Ishikawa (cell line): Measurements from ENCODE around the gene ERBB2.

Experiments used
- CEBPB ChIP-seq: IDR thresholded peaks from 2 replicates; pipeline ENCODE4 v1.6.1; 2012
- CREB1 ChIP-seq: IDR thresholded peaks from 2 replicates; pipeline ENCODE4 v1.6.1; 2012; ENCODE audit warnings: low read depth
- EGR1 ChIP-seq: IDR thresholded peaks from 2 replicates; pipeline ENCODE4 v1.6.1; 2012
- EP300 ChIP-seq: IDR thresholded peaks from 2 replicates; pipeline ENCODE4 v1.6.1; 2012; ENCODE audit warnings: borderline replicate concordance
- FOXM1 ChIP-seq: IDR thresholded peaks from 2 replicates; pipeline ENCODE4 v1.6.1; 2012; ENCODE audit warnings: low read depth, borderline replicate concordance
- MAX ChIP-seq: IDR thresholded peaks from 2 replicates; pipeline ENCODE4 v1.6.1; 2012
- NFIC ChIP-seq: IDR thresholded peaks from 2 replicates; pipeline ENCODE4 v1.6.1; 2012
- RAD21 ChIP-seq: IDR thresholded peaks from 2 replicates; pipeline ENCODE4 v1.6.1; 2012; ENCODE audit warnings: low read depth
- REST ChIP-seq: IDR thresholded peaks from 2 replicates; pipeline ENCODE4 v1.6.1; 2012; ENCODE audit warnings: low read depth, mild to moderate bottlenecking
- TAF1 ChIP-seq: IDR thresholded peaks from 2 replicates; pipeline ENCODE4 v1.6.1; 2012; ENCODE audit warnings: low read depth, mild to moderate bottlenecking
- TCF12 ChIP-seq: IDR thresholded peaks from 2 replicates; pipeline ENCODE4 v1.6.1; 2012; ENCODE audit warnings: low read depth
- TEAD4 ChIP-seq: IDR thresholded peaks from 2 replicates; pipeline ENCODE4 v1.6.1; 2012
- USF1 ChIP-seq: IDR thresholded peaks from 2 replicates; pipeline ENCODE4 v1.6.1; 2012
- YY1 ChIP-seq: IDR thresholded peaks from 2 replicates; pipeline ENCODE4 v1.6.1; 2012; ENCODE audit warnings: low read depth
- ZBTB7A ChIP-seq: IDR thresholded peaks from 2 replicates; pipeline ENCODE4 v1.6.1; 2012; ENCODE audit warnings: low read depth

The ERBB2 gene

GRCh38 chr17:39765175-39765574 is 65.3 kb downstream of the ERBB2 start:
- TF ChIP-seq EP300 (no peak), EGR1 (no peak), USF1 (no peak), CEBPB (no peak), TEAD4 (no peak), ZBTB7A (no peak), NFIC (no peak), TAF1 (no peak), CREB1 (no peak), TCF12 (no peak), FOXM1 (no peak), REST (no peak), RAD21 (no peak), YY1 (no peak), MAX (no peak)

GRCh38 chr17:39765766-39766165 is 65.9 kb downstream of the ERBB2 start:
- TF ChIP-seq NFIC (no peak), MAX (no peak), TAF1 (no peak), TCF12 (no peak), FOXM1 (no peak)

GRCh38 chr17:39767147-39767546 is 67.3 kb downstream of the ERBB2 start:
- no peak for TF ChIP-seq RAD21
- TF ChIP-seq MAX: no peak
- TF ChIP-seq ZBTB7A: no peak
- no peak for TF ChIP-seq FOXM1
- TF ChIP-seq NFIC: no peak
- TF ChIP-seq EP300: no peak
- no peak for TF ChIP-seq CEBPB
- TF ChIP-seq USF1: no peak
- TF ChIP-seq REST: no peak
- TF ChIP-seq YY1: no peak
- TF ChIP-seq TCF12: no peak
- no peak for TF ChIP-seq EGR1
- no peak for TF ChIP-seq TAF1
- no peak for TF ChIP-seq TEAD4

- TF ChIP-seq ZBTB7A: no peak
- no peak for TF ChIP-seq TAF1
- TF ChIP-seq CEBPB: no peak
- TF ChIP-seq RAD21: no peak
- TF ChIP-seq EP300: no peak
- TF ChIP-seq CREB1: no peak
- TF ChIP-seq TCF12: no peak
- no peak for TF ChIP-seq YY1
- TF ChIP-seq USF1: no peak
- TF ChIP-seq REST: no peak
- TF ChIP-seq NFIC: no peak
- TF ChIP-seq EGR1: no peak
- no peak for TF ChIP-seq TEAD4
These were observed 70.2 kb downstream of the ERBB2 start for GRCh38 chr17:39769974-39770587.
